ENCODE measurements around the gene ZNF672.
"Not testable (repeated sequence)": the region's sequence is repeated elsewhere in the genome, so short reads cannot be mapped to it uniquely, and the experiment has no call there.

The ZNF672 gene

DNA sequence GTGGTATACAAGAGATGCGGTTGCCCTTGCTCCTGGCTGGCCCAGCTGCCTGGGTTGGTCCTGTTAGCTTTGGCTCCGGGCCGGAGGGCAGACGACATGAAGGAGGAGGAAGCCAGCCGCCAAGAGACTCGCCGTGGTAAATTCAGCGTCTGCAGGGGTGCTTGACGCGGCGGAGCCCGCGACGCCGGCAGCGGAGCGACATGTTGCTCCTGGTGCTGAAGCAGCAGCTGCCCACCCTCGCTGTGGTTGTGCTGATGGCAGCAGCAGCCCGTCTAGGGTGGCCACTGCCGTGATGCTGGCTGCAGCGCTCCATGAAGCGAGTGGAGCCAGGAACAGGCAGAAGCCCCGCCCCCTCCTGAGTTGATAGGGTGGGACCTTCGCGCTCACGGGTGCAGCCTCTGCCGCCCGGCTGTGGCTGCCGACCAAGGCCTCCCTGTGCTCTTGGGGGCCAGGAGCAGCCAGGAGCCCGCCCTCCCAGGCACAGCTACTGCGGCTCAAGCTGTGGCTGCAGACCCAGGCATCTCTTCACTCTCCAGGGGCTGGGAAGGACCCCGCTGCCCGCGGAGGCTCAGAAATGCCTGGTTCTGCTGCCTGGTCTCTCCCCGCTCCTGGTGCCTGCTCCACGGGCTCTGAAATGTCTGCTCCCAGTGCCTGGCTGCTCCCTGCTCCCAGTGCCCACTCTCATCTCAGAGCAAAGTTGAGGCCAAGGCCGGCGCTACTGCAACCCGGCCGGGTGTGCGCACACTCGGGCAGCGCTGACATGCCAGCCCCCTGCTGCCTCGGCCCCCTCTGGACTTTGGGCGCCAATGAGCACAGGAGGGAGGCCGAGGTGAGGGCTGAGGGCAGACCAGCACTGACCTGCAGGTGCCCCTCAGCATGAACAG, 25.2 kb downstream of the ZNF672 start:
- H3K9ac ChIP-seq (ENCODE audit: low read length in 2 of 2), result peak overlapping the region; percentile 21 to 58
- peak overlapping the region; percentile 74 to 79 for H3K4me3 ChIP-seq (ENCODE audit: low read length in 2 of 2)
- H3K27me3 ChIP-seq (ENCODE audit: control insufficient read depth in 1 of 2, insufficient read depth in 2 of 2, low read length in 2 of 2), result no peaks in the 10 kb centered on the region
- no peaks in the 10 kb centered on the region for H3K9me3 ChIP-seq (ENCODE audit: control insufficient read depth in 2 of 2, low read length in 2 of 2)
- H3K36me3 ChIP-seq (ENCODE audit: control insufficient read depth in 2 of 2, insufficient read depth in 2 of 2, low read length in 2 of 2), result no peaks in the 10 kb centered on the region
- peaks cover 25% of the 10 kb centered on the region for H3K4me1 ChIP-seq (ENCODE audit: control insufficient read depth, insufficient read depth, low read length)
- peak overlapping the region; percentile 31 for H3K27ac ChIP-seq (ENCODE audit: low read length)

DNA sequence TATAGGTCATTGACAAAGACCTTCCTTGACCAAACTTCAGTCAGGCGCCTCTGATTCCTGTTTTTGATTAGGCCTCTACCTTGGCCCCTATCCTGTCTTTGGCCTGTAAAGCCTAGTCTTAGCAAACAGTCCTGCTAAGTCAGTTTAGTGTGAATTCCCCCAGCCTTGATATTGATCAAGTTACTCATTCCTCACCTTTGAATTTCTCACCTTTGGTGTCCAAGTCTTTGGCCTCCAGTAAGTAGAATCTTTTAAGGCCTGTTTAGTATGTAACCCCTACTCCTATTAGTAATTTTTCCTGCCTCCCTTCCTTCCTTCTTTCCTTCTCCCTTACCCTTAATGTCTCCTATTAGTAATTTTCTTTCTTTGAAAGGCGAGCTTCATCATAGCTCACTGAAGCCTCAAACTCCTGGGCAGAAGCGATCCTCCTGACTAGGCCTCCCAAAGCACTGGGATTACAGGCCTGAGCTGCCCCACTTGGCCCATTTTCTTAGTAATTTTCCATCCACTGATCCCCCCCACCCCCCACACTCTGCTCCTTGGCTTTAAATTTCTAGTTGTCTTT, 33.9 kb downstream of the ZNF672 start:
- peaks cover 8% of the 10 kb centered on the region for H3K4me1 ChIP-seq (ENCODE audit: control insufficient read depth, insufficient read depth, low read length)
- no peak overlapping the region for H3K27ac ChIP-seq (ENCODE audit: low read length)
- no peak overlapping the region for H3K4me3 ChIP-seq (ENCODE audit: low read length in 2 of 2)
- H3K27me3 ChIP-seq (ENCODE audit: control insufficient read depth in 1 of 2, insufficient read depth in 2 of 2, low read length in 2 of 2), result no peaks in the 10 kb centered on the region
- no peak overlapping the region for H3K9ac ChIP-seq (ENCODE audit: low read length in 2 of 2)
- no peaks in the 10 kb centered on the region for H3K36me3 ChIP-seq (ENCODE audit: control insufficient read depth in 2 of 2, insufficient read depth in 2 of 2, low read length in 2 of 2)
- no peaks in the 10 kb centered on the region for H3K9me3 ChIP-seq (ENCODE audit: control insufficient read depth in 2 of 2, low read length in 2 of 2)

DNA sequence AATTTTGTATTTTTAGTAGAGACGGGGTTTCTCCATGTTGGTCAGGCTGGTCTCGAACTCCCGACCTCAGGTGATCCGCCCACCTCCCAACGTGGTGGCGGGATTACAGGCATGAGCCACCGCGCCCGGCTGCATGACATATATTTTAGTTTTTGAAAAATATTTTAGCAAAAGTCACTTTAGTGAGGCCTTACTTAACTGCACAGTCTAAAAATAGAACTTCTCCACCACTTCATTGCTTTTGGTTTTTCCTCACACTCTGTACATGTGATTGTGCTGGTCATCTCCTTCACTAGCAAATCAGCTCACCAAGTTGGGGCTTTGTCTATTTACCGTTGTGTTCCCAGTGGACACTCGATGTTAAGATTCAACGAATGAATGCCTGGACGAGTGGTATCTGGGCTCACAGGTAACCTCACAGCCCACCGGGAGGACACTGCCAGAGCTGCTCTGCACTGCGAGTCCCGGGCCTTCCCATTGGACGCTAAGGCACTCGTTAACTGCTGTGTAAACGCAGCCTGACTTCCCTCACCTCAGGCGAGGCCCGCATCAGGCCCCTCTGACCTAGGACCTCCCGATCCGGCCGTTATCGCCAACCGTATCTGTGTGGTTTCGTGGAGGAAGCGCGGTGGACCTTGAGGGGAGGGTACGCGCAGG, 34.9 kb downstream of the ZNF672 start:
- peak overlapping the region; percentile 97 for H3K27ac ChIP-seq (ENCODE audit: low read length)
- peak overlapping the region; percentile 89 to 97 for H3K9ac ChIP-seq (ENCODE audit: low read length in 2 of 2)
- no peaks in the 10 kb centered on the region for H3K36me3 ChIP-seq (ENCODE audit: control insufficient read depth in 2 of 2, insufficient read depth in 2 of 2, low read length in 2 of 2)
- no peaks in the 10 kb centered on the region for H3K27me3 ChIP-seq (ENCODE audit: control insufficient read depth in 1 of 2, insufficient read depth in 2 of 2, low read length in 2 of 2)
- H3K9me3 ChIP-seq (ENCODE audit: control insufficient read depth in 2 of 2, low read length in 2 of 2), result no peaks in the 10 kb centered on the region
- peaks cover 7% of the 10 kb centered on the region for H3K4me1 ChIP-seq (ENCODE audit: control insufficient read depth, insufficient read depth, low read length)
- H3K4me3 ChIP-seq (ENCODE audit: low read length in 2 of 2), result peak overlapping the region; percentile 85 to 88

DNA sequence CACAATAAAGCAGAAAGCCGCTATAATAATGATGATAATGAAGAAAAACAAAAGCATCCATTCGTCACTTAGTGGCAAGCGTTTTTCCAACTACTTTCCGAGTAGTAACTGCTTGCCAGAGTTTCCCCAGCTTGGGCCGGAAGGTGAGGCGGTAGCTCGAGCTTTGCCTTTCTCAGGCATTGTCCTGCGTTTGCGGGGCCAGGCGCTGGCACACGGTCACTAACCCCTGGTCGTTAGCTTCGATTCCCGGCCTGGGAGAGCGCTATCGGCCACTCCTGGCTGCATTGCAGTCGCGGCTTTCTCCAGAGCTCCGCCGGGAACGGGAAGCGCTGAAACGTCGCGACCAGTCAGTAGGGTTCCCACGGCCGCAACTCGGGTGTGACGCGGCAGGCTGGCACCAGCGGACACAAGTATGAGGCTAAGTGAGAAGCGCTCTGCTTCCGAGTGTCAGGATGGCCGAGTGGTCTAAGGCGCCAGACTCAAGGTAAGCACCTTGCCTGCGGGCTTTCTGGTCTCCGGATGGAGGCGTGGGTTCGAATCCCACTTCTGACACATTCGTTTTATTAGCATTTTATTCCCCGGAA, 35.5 kb downstream of the ZNF672 start:
- Histone ChIP-seq H3K9ac (ENCODE audit: low read length in 2 of 2) (peak overlapping the region; percentile 89 to 97), H3K27ac (ENCODE audit: low read length) (peak overlapping the region; percentile 97), H3K27me3 (ENCODE audit: control insufficient read depth in 1 of 2, insufficient read depth in 2 of 2, low read length in 2 of 2) (no peaks in the 10 kb centered on the region), H3K36me3 (ENCODE audit: control insufficient read depth in 2 of 2, insufficient read depth in 2 of 2, low read length in 2 of 2) (no peaks in the 10 kb centered on the region), H3K9me3 (ENCODE audit: control insufficient read depth in 2 of 2, low read length in 2 of 2) (no peaks in the 10 kb centered on the region), H3K4me1 (ENCODE audit: control insufficient read depth, insufficient read depth, low read length) (peaks cover 6% of the 10 kb centered on the region), H3K4me3 (ENCODE audit: low read length in 2 of 2) (peak overlapping the region; percentile 85 to 88)

DNA sequence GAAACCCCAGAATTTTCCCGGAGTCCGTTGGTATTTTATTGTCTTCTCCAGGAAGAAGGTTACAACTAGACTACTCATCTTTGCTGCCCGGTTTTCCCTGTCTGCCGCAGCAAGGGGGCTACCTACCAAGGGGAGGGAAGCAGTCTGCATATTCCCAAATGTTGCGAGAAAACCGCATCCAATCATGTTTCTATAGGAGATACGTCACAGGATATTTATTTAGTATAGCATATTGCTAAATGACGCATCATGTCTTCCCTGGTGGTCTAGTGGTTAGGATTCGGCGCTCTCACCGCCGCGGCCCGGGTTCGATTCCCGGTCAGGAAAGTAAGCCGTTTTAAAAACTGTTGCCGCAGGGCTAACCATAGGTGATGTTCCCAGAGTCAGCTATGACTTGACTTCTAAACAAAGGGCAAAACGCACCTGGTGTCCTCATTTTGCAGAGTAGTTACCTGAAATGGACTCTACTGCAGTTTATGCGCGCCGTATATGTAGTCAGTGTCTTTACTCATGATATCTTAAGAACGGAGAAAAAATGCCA, 36.0 kb downstream of the ZNF672 start:
- H3K4me3 ChIP-seq (ENCODE audit: low read length in 2 of 2), result peak overlapping the region; percentile 85 to 88
- no peaks in the 10 kb centered on the region for H3K9me3 ChIP-seq (ENCODE audit: control insufficient read depth in 2 of 2, low read length in 2 of 2)
- peaks cover 6% of the 10 kb centered on the region for H3K4me1 ChIP-seq (ENCODE audit: control insufficient read depth, insufficient read depth, low read length)
- no peaks in the 10 kb centered on the region for H3K27me3 ChIP-seq (ENCODE audit: control insufficient read depth in 1 of 2, insufficient read depth in 2 of 2, low read length in 2 of 2)
- H3K27ac ChIP-seq (ENCODE audit: low read length), result peak overlapping the region; percentile 97
- peak overlapping the region; percentile 89 to 97 for H3K9ac ChIP-seq (ENCODE audit: low read length in 2 of 2)
- no peaks in the 10 kb centered on the region for H3K36me3 ChIP-seq (ENCODE audit: control insufficient read depth in 2 of 2, insufficient read depth in 2 of 2, low read length in 2 of 2)

GRCh38 chr1:248881261-248881660, 43.2 kb downstream of the ZNF672 start:
- Histone ChIP-seq H3K9ac (ENCODE audit: low read length in 2 of 2) (no peak overlapping the region), H3K4me3 (ENCODE audit: low read length in 2 of 2) (no peak overlapping the region), H3K4me1 (ENCODE audit: control insufficient read depth, insufficient read depth, low read length) (no peaks in the 10 kb centered on the region), H3K27me3 (ENCODE audit: control insufficient read depth in 1 of 2, insufficient read depth in 2 of 2, low read length in 2 of 2) (no peaks in the 10 kb centered on the region), H3K9me3 (ENCODE audit: control insufficient read depth in 2 of 2, low read length in 2 of 2) (no peaks in the 10 kb centered on the region), H3K27ac (ENCODE audit: low read length) (no peak overlapping the region), H3K36me3 (ENCODE audit: control insufficient read depth in 2 of 2, insufficient read depth in 2 of 2, low read length in 2 of 2) (no peaks in the 10 kb centered on the region)

DNA sequence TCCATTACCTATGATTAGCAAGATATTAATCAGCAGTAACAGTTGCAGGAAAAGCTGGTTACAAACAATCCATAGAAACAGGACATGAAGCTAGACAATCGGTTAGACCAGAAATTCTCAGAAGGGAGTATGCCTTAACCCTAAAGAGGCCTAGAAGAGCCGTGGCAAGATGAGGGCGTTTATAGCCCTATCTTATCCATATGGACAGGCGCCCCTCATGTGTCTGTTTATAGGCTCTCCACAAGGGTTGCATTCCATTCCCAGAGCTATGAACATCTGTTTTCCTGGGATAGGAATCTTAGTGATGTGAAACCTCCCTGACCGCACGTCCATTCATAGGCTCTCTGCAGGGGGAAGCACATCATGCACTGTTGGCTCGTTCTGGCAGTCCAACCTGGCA, 44.4 kb downstream of the ZNF672 start:
- H3K36me3 ChIP-seq (ENCODE audit: control insufficient read depth in 2 of 2, insufficient read depth in 2 of 2, low read length in 2 of 2); H3K27me3 ChIP-seq (ENCODE audit: control insufficient read depth in 1 of 2, insufficient read depth in 2 of 2, low read length in 2 of 2); H3K9ac ChIP-seq (ENCODE audit: low read length in 2 of 2); H3K9me3 ChIP-seq (ENCODE audit: control insufficient read depth in 2 of 2, low read length in 2 of 2); H3K4me3 ChIP-seq (ENCODE audit: low read length in 2 of 2); H3K27ac ChIP-seq (ENCODE audit: low read length); H3K4me1 ChIP-seq (ENCODE audit: control insufficient read depth, insufficient read depth, low read length): not testable (repeated sequence)

DNA sequence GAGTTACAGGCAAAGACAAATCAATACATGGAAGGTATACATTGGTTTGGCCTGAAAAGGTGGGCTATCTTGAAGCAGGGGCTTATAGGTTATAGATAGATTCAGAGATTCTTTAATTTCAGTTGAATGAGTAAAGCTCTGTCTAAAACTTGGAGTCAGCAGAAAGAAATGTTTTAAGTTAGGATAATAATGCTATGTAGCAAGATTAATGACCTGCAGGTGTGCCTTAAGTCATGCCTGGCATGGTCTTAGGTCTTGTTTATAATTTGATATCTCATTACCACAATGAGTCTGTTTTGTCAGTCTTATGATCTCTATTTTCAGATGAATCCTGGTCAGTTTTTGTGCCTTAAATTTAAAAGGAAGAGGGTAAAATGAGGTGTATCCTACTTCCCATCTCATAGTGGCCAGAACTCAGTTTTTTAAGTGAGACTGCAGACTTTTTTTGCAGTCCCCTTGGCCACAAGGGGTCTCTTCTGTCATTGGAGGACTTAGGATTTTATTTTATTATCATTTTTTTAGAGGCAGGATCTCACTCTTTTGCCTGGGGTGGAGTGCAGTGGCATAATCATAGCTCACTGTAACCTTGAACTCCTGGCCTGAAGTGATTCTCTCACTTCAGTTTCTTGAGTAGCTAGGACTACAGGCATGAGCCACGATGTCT, 46.7 kb downstream of the ZNF672 start:
- Histone ChIP-seq H3K9ac (ENCODE audit: low read length in 2 of 2) (no peak overlapping the region), H3K4me1 (ENCODE audit: control insufficient read depth, insufficient read depth, low read length) (no peaks in the 10 kb centered on the region), H3K4me3 (ENCODE audit: low read length in 2 of 2) (no peak overlapping the region), H3K36me3 (ENCODE audit: control insufficient read depth in 2 of 2, insufficient read depth in 2 of 2, low read length in 2 of 2) (no peaks in the 10 kb centered on the region), H3K27me3 (ENCODE audit: control insufficient read depth in 1 of 2, insufficient read depth in 2 of 2, low read length in 2 of 2) (no peaks in the 10 kb centered on the region), H3K27ac (ENCODE audit: low read length) (no peak overlapping the region), H3K9me3 (ENCODE audit: control insufficient read depth in 2 of 2, low read length in 2 of 2) (no peaks in the 10 kb centered on the region)

DNA sequence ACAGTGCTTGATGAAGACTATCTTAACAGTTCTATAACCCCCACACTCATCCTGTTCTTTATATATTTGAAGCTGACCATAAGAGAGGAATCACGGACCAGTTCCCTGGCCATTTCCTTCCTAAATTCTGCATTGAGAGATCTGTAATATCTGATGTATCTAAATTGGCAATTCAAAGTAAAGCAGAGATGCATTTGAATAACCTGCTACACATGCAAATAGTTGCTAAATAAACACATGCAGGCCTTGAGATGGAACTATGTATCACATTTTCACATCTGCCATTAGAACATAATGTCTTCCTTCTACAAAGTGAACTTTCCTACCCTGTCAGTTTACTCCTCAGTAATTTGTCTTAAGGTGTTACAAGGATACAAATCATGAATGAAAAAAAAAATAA, 47.6 kb downstream of the ZNF672 start:
- H3K4me3 ChIP-seq (ENCODE audit: low read length in 2 of 2), result no peak overlapping the region
- no peaks in the 10 kb centered on the region for H3K4me1 ChIP-seq (ENCODE audit: control insufficient read depth, insufficient read depth, low read length)
- H3K27me3 ChIP-seq (ENCODE audit: control insufficient read depth in 1 of 2, insufficient read depth in 2 of 2, low read length in 2 of 2), result no peaks in the 10 kb centered on the region
- H3K9me3 ChIP-seq (ENCODE audit: control insufficient read depth in 2 of 2, low read length in 2 of 2), result no peaks in the 10 kb centered on the region
- no peak overlapping the region for H3K9ac ChIP-seq (ENCODE audit: low read length in 2 of 2)
- H3K27ac ChIP-seq (ENCODE audit: low read length), result no peak overlapping the region
- no peaks in the 10 kb centered on the region for H3K36me3 ChIP-seq (ENCODE audit: control insufficient read depth in 2 of 2, insufficient read depth in 2 of 2, low read length in 2 of 2)

DNA sequence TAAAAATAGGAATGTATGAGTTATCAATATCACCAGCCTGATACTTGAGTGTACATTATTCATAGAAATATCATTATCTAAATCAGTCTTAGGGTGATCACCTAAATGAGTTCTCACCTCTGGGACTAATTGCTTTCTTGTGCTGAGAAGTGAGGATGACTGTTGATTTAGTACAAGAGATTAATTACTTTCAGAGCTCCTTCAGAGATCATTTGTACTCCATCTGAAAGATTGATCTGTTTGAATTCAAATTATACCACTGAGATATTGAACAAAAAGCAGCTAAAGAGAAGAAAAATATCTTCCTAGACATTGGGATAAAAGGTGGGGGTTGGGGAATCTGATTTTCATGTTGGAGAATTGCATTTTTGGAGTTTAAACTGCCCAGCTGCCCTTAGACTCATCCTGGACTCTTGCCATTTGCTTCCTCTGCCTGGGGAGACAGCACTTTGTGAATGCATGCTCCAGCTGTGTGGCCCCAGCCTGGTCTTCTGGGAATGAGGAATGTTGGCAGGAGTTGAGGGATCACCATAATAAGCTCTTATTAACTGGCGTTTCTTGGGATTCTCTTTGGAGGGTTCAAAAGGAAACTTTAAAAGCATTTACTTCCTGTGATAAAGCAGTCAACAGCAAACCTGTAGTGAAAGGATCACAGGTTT, 48.3 kb downstream of the ZNF672 start:
- Histone ChIP-seq H3K27ac (ENCODE audit: low read length) (no peak overlapping the region), H3K4me1 (ENCODE audit: control insufficient read depth, insufficient read depth, low read length) (no peaks in the 10 kb centered on the region), H3K4me3 (ENCODE audit: low read length in 2 of 2) (no peak overlapping the region)

More for the DNA sequence above, 48.3 kb downstream of the ZNF672 start:
- no peaks in the 10 kb centered on the region for H3K36me3 ChIP-seq (ENCODE audit: control insufficient read depth in 2 of 2, insufficient read depth in 2 of 2, low read length in 2 of 2)
- H3K27me3 ChIP-seq (ENCODE audit: control insufficient read depth in 1 of 2, insufficient read depth in 2 of 2, low read length in 2 of 2), result no peaks in the 10 kb centered on the region
- H3K9me3 ChIP-seq (ENCODE audit: control insufficient read depth in 2 of 2, low read length in 2 of 2), result no peaks in the 10 kb centered on the region
- H3K9ac ChIP-seq (ENCODE audit: low read length in 2 of 2), result no peak overlapping the region
